Osteoblast (primary cell): Measurements from ENCODE around the gene TRPC4. TPM values are rescaled to one million over a fixed set of nuclear protein-coding genes. Genes with fewer than 3 reads are reported as not detected.
A peak's percentile ranks its signal among the peaks of the same experiment; 100 is the strongest.

ENCODE experiments used
- DNase-seq: peaks from one replicate; pipeline ENCODE4 v3.0.0; 2011; ENCODE audit warnings: low spot score, mixed read lengths; ENCODE audit not compliant: insufficient read length; ENCODE audit errors: missing footprints
- H2AFZ ChIP-seq: 2 replicates; pipeline ENCODE4 v1.6.0; 2011; ENCODE audit warnings: mild to moderate bottlenecking, low read length
- H3K27ac ChIP-seq: 2 replicates; pipeline ENCODE4 v1.5.1; 2011; ENCODE audit warnings: mild to moderate bottlenecking, low read depth, low read length, moderate library complexity
- H3K27me3 ChIP-seq: 2 replicates; pipeline ENCODE4 v1.6.0; 2012; ENCODE audit warnings: mild to moderate bottlenecking, control low read depth, inconsistent platforms, low read length, moderate library complexity; ENCODE audit not compliant: insufficient read depth
- H3K36me3 ChIP-seq: 2 replicates; pipeline ENCODE4 v1.5.1; 2011; ENCODE audit warnings: mild to moderate bottlenecking, low read length, control low read depth, moderate library complexity; ENCODE audit not compliant: insufficient read depth
- H3K4me1 ChIP-seq: 2 replicates; pipeline ENCODE4 v1.5.1; 2011; ENCODE audit warnings: mild to moderate bottlenecking, low read length, control low read depth, moderate library complexity; ENCODE audit not compliant: insufficient read depth
- H3K4me2 ChIP-seq: 2 replicates; pipeline ENCODE4 v1.6.0; 2011; ENCODE audit warnings: mild to moderate bottlenecking, low read length; ENCODE audit not compliant: insufficient read depth
- H3K4me3 ChIP-seq: fragments of 200-600 bp; sonication (generic); 3 replicates; pipeline ENCODE4 v1.5.1; 2012; ENCODE audit warnings: mild to moderate bottlenecking, low read length, inconsistent platforms; ENCODE audit not compliant: insufficient read depth
- H3K79me2 ChIP-seq: 2 replicates; pipeline ENCODE4 v1.6.0; 2012; ENCODE audit warnings: mild to moderate bottlenecking, low read length, control low read depth, inconsistent platforms; ENCODE audit not compliant: insufficient read depth
- H3K9me3 ChIP-seq: 2 replicates; pipeline ENCODE4 v1.5.1; 2011; ENCODE audit warnings: low read depth, low read length, control low read depth
- H4K20me1 ChIP-seq: 2 replicates; pipeline ENCODE4 v1.6.0; 2012; ENCODE audit warnings: mild to moderate bottlenecking, low read length, control low read depth; ENCODE audit not compliant: insufficient read depth
- CTCF ChIP-seq: IDR thresholded peaks from 2 replicates; pipeline ENCODE4 v1.5.1; 2011; ENCODE audit warnings: mild to moderate bottlenecking, low read depth, low read length, moderate library complexity; ENCODE audit errors: extremely low read depth
- total RNA-seq: library from RNA; depleted of rRNA; stranded (reverse); fragments of >200 nt; gene quantifications from 2 replicates; pipeline ENCODE4 v1.2.3, GENCODE V29; 2012

The TRPC4 gene
- total RNA-seq, 1 donor, result 9.8 TPM

- peak overlapping the region; percentile 60 for H3K4me2 ChIP-seq
- H3K9me3 ChIP-seq, result no peaks in the 10 kb centered on the region
- peaks cover 48% of the 10 kb centered on the region for H3K79me2 ChIP-seq
- no peak overlapping the region for H3K4me3 ChIP-seq
- no peaks in the 10 kb centered on the region for H4K20me1 ChIP-seq
- H3K4me1 ChIP-seq, result peaks cover 35% of the 10 kb centered on the region
- H2AFZ ChIP-seq, result no peak overlapping the region
- no peaks in the 10 kb centered on the region for H3K36me3 ChIP-seq
- no peak for TF ChIP-seq CTCF
- no peaks in the 10 kb centered on the region for H3K27me3 ChIP-seq
- peak overlapping the region; percentile 95 for H3K27ac ChIP-seq
- peak; percentile 50 for DNase-seq
Measured at GRCh38 chr13:37715606-37716015, 154.0 kb downstream of the TRPC4 start.

GRCh38 chr13:37709318-37709717 is 160.3 kb downstream of the TRPC4 start:
- no peak overlapping the region for H3K4me2 ChIP-seq

GRCh38 chr13:37707739-37708500 is 161.7 kb downstream of the TRPC4 start:
- Histone ChIP-seq H3K27ac (peak overlapping the region; percentile 24), H3K4me1 (no peaks in the 10 kb centered on the region), H3K9me3 (no peaks in the 10 kb centered on the region), H3K27me3 (no peaks in the 10 kb centered on the region), H3K4me2 (peak overlapping the region; percentile 1), H3K4me3 (no peak overlapping the region), H2AFZ (no peak overlapping the region), H3K36me3 (no peaks in the 10 kb centered on the region), H4K20me1 (no peaks in the 10 kb centered on the region), H3K79me2 (peaks cover 24% of the 10 kb centered on the region)
- no peak for DNase-seq
- no peak for TF ChIP-seq CTCF

More at GRCh38 chr13:37709318-37709717, 160.3 kb downstream of the TRPC4 start:
- Histone ChIP-seq H3K27ac (no peak overlapping the region), H4K20me1 (no peaks in the 10 kb centered on the region), H3K36me3 (no peaks in the 10 kb centered on the region), H2AFZ (no peak overlapping the region), H3K4me1 (peaks cover under 1% of the 10 kb centered on the region), H3K27me3 (no peaks in the 10 kb centered on the region), H3K9me3 (no peaks in the 10 kb centered on the region), H3K79me2 (peaks cover 31% of the 10 kb centered on the region), H3K4me3 (no peak overlapping the region)
- TF ChIP-seq CTCF, result no peak
- no peak for DNase-seq

- no peak for TF ChIP-seq CTCF
- Histone ChIP-seq H3K27me3 (no peaks in the 10 kb centered on the region), H3K4me3 (no peak overlapping the region), H3K36me3 (no peaks in the 10 kb centered on the region), H4K20me1 (no peaks in the 10 kb centered on the region), H3K4me2 (no peak overlapping the region), H3K9me3 (no peaks in the 10 kb centered on the region), H3K4me1 (peaks cover 15% of the 10 kb centered on the region), H2AFZ (no peak overlapping the region), H3K27ac (no peak overlapping the region), H3K79me2 (peaks cover 13% of the 10 kb centered on the region)
- DNase-seq, result no peak
Measured at GRCh38 chr13:37706041-37706440, 163.5 kb downstream of the TRPC4 start.
